ENCODE data around the gene PRKAG1.

The PRKAG1 gene

GRCh38 chr12:49010092-49010668, 8.4 kb downstream of the PRKAG1 start:
- no peak for DNase-seq (ENCODE audit: low read depth)

- no peak for DNase-seq (ENCODE audit: low read depth)
These were observed 9.6 kb downstream of the PRKAG1 start for GRCh38 chr12:49008943-49009342.

- no peak for DNase-seq (ENCODE audit: low read depth)
These were observed 18.2 kb downstream of the PRKAG1 start for GRCh38 chr12:49000346-49000745.

- no peak for DNase-seq (ENCODE audit: low read depth)
These were observed 19.0 kb downstream of the PRKAG1 start, which contains the start of gene DDN for GRCh38 chr12:48999371-49000131. DDN (minus strand) TSS chr12:48999375; CDS start chr12:48999287, 88 bp downstream.

GRCh38 chr12:48998497-48999353, 19.9 kb downstream of the PRKAG1 start:
- no peak for DNase-seq (ENCODE audit: low read depth)

GRCh38 chr12:48997719-48998496, 20.7 kb downstream of the PRKAG1 start:
- no peak for DNase-seq (ENCODE audit: low read depth)

GRCh38 chr12:48996794-48997718, 21.5 kb downstream of the PRKAG1 start:
- DNase-seq (ENCODE audit: low read depth), result no peak

- no peak for DNase-seq (ENCODE audit: low read depth)
These were observed 23.3 kb downstream of the PRKAG1 start for GRCh38 chr12:48995086-48995879.

GRCh38 chr12:48994224-48995085, 24.1 kb downstream of the PRKAG1 start:
- no peak for DNase-seq (ENCODE audit: low read depth)

GRCh38 chr12:48993787-48994186, 24.8 kb downstream of the PRKAG1 start:
- DNase-seq (ENCODE audit: low read depth), result no peak

- DNase-seq (ENCODE audit: low read depth), result no peak
These were observed 27.1 kb downstream of the PRKAG1 start for GRCh38 chr12:48991247-48992050.

GRCh38 chr12:48990552-48990951, 28.0 kb downstream of the PRKAG1 start:
- no peak for DNase-seq (ENCODE audit: low read depth)

- peak; percentile 62 for DNase-seq (ENCODE audit: low read depth)
These were observed 30.4 kb downstream of the PRKAG1 start for GRCh38 chr12:48988030-48988649.

- no peak for DNase-seq (ENCODE audit: low read depth)
These were observed 31.8 kb downstream of the PRKAG1 start for GRCh38 chr12:48986720-48987291.

- no peak for DNase-seq (ENCODE audit: low read depth)
These were observed 32.7 kb downstream of the PRKAG1 start for GRCh38 chr12:48985901-48986300.

- no peak for DNase-seq (ENCODE audit: low read depth)
These were observed 33.1 kb downstream of the PRKAG1 start for GRCh38 chr12:48985475-48985897.

GRCh38 chr12:48982397-48983080, 36.0 kb downstream of the PRKAG1 start:
- no peak for DNase-seq (ENCODE audit: low read depth)
